Loucy (cell line): ENCODE data around the gene DOC2A.

Source experiments
- CTCF ChIP-seq: fragments of 200-600 bp; sonication (generic); conservative IDR thresholded peaks from 2 replicates; pipeline ENCODE4 v1.5.1; 2014; ENCODE audit warnings: mild to moderate bottlenecking, antibody characterized with exemption, low read length
- EZH2phosphoT487 ChIP-seq: fragments of 200-600 bp; IDR thresholded peaks from 2 replicates; pipeline ENCODE4 v1.6.1; 2018; ENCODE audit warnings: antibody characterized with exemption, mild to moderate bottlenecking, moderate library complexity, borderline replicate concordance

- TF ChIP-seq CTCF (no peak), EZH2phosphoT487 (no peak)
These were observed 21.5 kb downstream of the DOC2A start for GRCh38 chr16:29989111-29989858.
